Neutrophil (primary cell): ENCODE results near the gene CHMP4A.

ENCODE experiments used
- H3K27ac ChIP-seq: fragments of 200-600 bp; sonication (generic); 2 replicates; pipeline ENCODE4 v1.5.1; 2016; ENCODE audit warnings: mild to moderate bottlenecking, moderate library complexity
- H3K27me3 ChIP-seq: fragments of 200-600 bp; sonication (generic); 2 replicates; pipeline ENCODE4 v1.6.0; 2016; ENCODE audit warnings: mild to moderate bottlenecking
- H3K36me3 ChIP-seq: fragments of 200-600 bp; sonication (generic); 2 replicates; pipeline ENCODE4 v1.5.1; 2017
- H3K4me1 ChIP-seq, 2 experiments: fragments of 200-600 bp in 1 of 2; sonication (generic) in 1 of 2; 1 replicate in 1 of 2; 2 replicates in 1 of 2; pipeline versions ENCODE4 v1.5.1 to v1.6.1; 2013 to 2016; ENCODE audit warnings: low read depth in 1 of 2, low read length in 1 of 2, mild to moderate bottlenecking in 1 of 2, moderate library complexity in 1 of 2; ENCODE audit not compliant: control insufficient read depth in 1 of 2, insufficient read depth in 1 of 2
- H3K4me3 ChIP-seq, 2 experiments: fragments of 200-600 bp in 1 of 2; sonication (generic) in 1 of 2; 1 replicate in 1 of 2; 2 replicates in 1 of 2; pipeline ENCODE4 v1.5.1; 2013 to 2016; ENCODE audit warnings: low read depth in 1 of 2, low read length in 1 of 2, mild to moderate bottlenecking in 1 of 2, moderate library complexity in 1 of 2
- H3K9me3 ChIP-seq: fragments of 200-600 bp; sonication (generic); 2 replicates; pipeline ENCODE4 v1.5.1; 2016
- CTCF ChIP-seq: fragments of 200-600 bp; sonication (generic); IDR thresholded peaks from 2 replicates; pipeline ENCODE4 v1.5.1; 2016; ENCODE audit warnings: antibody characterized with exemption

The CHMP4A gene

GRCh38 chr14:24190416-24190815, 22.9 kb downstream of the CHMP4A start:
- Histone ChIP-seq H3K36me3 (peaks cover 26% of the 10 kb centered on the region), H3K27me3 (no peaks in the 10 kb centered on the region), H3K4me3 (no peak overlapping the region), H3K9me3 (no peaks in the 10 kb centered on the region), H3K4me1 (peaks cover 27% of the 10 kb centered on the region in 2 experiments), H3K27ac (no peak overlapping the region)
- no peak for TF ChIP-seq CTCF

GRCh38 chr14:24189460-24189859, 23.8 kb downstream of the CHMP4A start:
- H3K27me3 ChIP-seq = no peaks in the 10 kb centered on the region
- H3K4me3 ChIP-seq = peak overlapping the region in 1 of 2 experiments; percentile 74
- H3K36me3 ChIP-seq = peaks cover 35% of the 10 kb centered on the region
- peaks cover 19 to 20% of the 10 kb centered on the region in 2 experiments for H3K4me1 ChIP-seq
- H3K9me3 ChIP-seq = no peaks in the 10 kb centered on the region
- TF ChIP-seq CTCF = no peak
- peak overlapping the region; percentile 72 for H3K27ac ChIP-seq

GRCh38 chr14:24189059-24189375, 24.3 kb downstream of the CHMP4A start:
- Histone ChIP-seq H3K36me3 (peaks cover 40% of the 10 kb centered on the region), H3K27ac (peak overlapping the region; percentile 72), H3K4me3 (peak overlapping the region; percentile 70 to 74), H3K27me3 (no peaks in the 10 kb centered on the region), H3K9me3 (no peaks in the 10 kb centered on the region), H3K4me1 (peaks cover 16% of the 10 kb centered on the region in 2 experiments)
- no peak for TF ChIP-seq CTCF

GRCh38 chr14:24188251-24189058, 24.8 kb downstream of the CHMP4A start, which contains the start of gene IPO4:
Gene IPO4 (minus strand): TSS chr14:24188816. CDS start chr14:24188787, 29 bp downstream.
- peak within 1 kb of the TSS; percentile 70 to 74 for H3K4me3 ChIP-seq
- peaks cover 15 to 16% of the 10 kb centered on the region in 2 experiments for H3K4me1 ChIP-seq
- peak within 1 kb of the TSS; percentile 72 for H3K27ac ChIP-seq
- no peaks in the 10 kb centered on the region for H3K9me3 ChIP-seq
- H3K27me3 ChIP-seq = no peaks in the 10 kb centered on the region
- peaks cover 45% of the 10 kb centered on the region for H3K36me3 ChIP-seq
- TF ChIP-seq CTCF = no peak

- Histone ChIP-seq H3K27me3 (no peaks in the 10 kb centered on the region), H3K36me3 (peaks cover 50% of the 10 kb centered on the region), H3K9me3 (no peaks in the 10 kb centered on the region), H3K27ac (peak overlapping the region; percentile 72), H3K4me1 (peaks cover 15 to 16% of the 10 kb centered on the region in 2 experiments), H3K4me3 (peak overlapping the region; percentile 70 to 74)
- TF ChIP-seq CTCF = no peak
Observed at GRCh38 chr14:24187539-24187915, 25.8 kb downstream of the CHMP4A start.
